GM08714 (cell line): ENCODE results near the gene FYN.
"Not testable (repeated sequence)": the region's sequence is repeated elsewhere in the genome, so short reads cannot be mapped to it uniquely, and the experiment has no call there.

Source experiments
- H3K4me3 ChIP-seq: fragments of 200-500 bp; sonication (Bioruptor generic); 2 replicates; pipeline ENCODE4 v1.5.1; 2014; ENCODE audit warnings: mild to moderate bottlenecking, low read length, inconsistent platforms
- ZNF274 ChIP-seq: IDR thresholded peaks from 2 replicates; pipeline ENCODE4 v1.6.1; 2012; ENCODE audit warnings: mild to moderate bottlenecking, low read depth, low read length

The FYN gene

DNA sequence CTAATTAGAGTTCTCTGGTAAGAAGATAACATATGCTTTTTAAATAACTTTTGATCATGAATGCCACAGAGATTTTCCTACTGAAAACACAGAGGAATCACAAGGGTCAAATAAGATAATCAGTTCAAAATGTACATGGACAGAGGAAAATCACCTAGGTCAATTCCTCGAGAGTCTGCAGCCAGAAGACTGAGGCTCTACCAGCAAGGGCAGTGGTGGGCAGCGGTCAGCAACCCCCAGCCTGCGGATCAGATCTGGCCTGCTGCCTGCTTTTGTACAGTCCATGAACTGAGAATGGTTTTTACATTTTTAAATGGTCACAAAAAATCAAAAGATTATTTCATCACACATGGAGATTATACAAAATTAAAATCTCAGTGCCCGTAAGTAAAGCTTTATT is 79.0 kb downstream of the FYN start:
- no peak for TF ChIP-seq ZNF274
- no peak overlapping the region for H3K4me3 ChIP-seq

DNA sequence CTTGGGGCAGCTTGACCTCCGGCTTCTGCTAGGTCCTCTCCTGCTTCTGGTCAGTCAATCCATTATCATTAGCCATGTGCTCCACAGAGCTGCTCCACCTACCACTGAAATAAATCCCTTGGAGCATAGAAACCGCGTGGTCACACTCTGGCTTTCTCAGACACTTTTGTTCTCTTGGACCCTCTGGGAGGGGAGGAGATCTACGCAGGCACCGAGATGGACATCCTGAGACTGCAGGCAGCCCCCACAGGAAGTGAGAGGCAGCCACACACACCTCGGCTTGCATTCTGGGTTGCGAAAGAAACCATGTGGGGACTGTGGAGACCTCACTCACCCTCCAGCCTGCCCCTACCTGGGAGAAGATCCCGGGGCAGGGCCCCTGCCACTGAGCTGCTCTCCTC is 79.5 kb downstream of the FYN start:
- no peak overlapping the region for H3K4me3 ChIP-seq

DNA sequence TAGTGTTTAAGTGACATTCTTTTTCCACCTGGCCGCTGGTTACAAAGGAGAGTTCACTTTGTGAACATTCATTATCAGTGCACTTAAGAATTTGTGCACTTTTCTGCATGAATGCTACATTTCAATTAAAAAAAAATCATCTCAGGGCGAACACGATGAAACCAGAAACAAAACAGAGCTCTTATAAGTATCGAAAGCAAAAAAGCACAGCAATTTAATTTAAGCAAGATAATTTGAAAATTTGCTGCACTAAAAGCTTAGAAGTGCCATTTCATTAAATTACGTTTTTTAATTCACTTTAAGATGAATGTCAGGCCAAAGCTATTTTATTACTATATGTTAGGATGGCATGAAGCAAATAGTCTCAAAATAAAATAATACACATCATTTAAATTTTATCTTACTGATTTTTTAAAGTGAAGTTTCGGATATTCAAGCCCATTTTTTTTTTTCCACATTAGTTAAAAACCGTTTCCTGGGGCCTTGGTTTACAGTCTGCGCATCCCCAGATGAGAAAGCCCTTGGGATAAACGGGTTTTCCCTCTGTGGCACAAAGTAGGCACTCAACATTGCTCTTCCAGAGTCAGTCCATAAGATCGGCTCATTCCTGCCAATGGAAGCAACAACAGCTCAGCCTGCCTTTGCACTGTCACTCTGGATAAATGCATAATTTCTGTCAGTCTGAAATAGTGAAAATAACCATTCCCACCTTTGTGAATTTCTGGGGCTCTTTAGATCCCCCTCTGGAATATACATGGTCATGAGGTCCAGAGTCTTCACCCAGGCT is 80.1 kb downstream of the FYN start:
- no peak for TF ChIP-seq ZNF274
- H3K4me3 ChIP-seq = no peak overlapping the region

More for the DNA sequence above, 79.5 kb downstream of the FYN start:
- no peak for TF ChIP-seq ZNF274

DNA sequence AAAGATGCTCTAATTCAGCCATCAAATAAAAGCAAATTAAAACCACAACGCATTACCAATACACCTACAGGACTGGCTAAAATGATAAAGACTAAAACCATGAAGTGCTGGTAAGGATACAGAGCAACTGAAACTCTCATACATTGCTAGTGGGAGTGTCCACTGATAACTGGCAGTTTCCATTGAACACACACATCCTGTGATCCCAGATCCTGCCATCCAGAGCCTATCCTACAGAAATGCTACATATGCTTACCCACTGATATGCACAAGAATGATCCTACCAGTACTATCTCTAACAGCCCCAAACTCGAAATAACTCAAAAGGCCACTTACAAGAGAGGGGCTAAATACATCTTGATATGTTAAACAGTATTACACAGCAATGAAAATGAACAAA is 81.0 kb downstream of the FYN start:
- no peak overlapping the region for H3K4me3 ChIP-seq
- TF ChIP-seq ZNF274 = no peak

DNA sequence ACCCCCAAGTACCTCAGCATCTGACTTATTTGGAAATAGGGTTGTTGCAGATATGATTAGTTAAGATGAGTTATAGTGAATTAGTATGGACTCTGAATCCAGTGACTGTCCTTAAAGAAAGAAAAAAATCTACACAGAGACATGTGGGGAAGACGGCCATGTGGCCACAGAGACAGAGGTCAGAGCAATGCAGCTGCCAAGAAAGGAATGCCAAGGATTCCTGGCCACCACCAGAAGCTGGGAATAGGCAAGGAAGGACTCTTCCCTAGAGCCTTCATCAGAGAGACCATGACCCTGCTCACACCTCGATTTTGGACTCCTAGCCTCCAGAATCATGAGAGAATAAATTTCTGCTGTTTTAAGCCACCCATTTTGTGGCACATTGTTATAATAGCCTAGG is 81.8 kb downstream of the FYN start:
- no peak for TF ChIP-seq ZNF274
- H3K4me3 ChIP-seq = no peak overlapping the region

DNA sequence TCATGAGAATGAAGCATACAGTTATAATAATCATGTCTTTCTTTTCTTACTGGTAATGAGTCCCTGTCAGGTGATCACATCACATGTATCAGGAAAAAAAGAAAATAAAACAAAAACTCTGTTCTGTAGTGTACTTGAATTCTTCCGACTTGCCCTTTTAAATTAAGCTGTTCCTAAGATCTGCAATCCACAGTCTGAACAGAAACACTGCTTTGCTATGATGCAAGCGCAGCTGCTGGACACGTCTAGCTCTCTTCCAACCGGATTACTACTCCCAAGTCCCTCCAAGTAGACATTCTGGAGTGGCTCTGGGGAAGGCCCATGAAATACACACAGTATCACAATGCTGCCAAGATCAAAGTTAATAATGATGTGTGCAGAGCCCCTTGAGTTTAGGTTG is 83.7 kb downstream of the FYN start:
- TF ChIP-seq ZNF274 = no peak
- no peak overlapping the region for H3K4me3 ChIP-seq

DNA sequence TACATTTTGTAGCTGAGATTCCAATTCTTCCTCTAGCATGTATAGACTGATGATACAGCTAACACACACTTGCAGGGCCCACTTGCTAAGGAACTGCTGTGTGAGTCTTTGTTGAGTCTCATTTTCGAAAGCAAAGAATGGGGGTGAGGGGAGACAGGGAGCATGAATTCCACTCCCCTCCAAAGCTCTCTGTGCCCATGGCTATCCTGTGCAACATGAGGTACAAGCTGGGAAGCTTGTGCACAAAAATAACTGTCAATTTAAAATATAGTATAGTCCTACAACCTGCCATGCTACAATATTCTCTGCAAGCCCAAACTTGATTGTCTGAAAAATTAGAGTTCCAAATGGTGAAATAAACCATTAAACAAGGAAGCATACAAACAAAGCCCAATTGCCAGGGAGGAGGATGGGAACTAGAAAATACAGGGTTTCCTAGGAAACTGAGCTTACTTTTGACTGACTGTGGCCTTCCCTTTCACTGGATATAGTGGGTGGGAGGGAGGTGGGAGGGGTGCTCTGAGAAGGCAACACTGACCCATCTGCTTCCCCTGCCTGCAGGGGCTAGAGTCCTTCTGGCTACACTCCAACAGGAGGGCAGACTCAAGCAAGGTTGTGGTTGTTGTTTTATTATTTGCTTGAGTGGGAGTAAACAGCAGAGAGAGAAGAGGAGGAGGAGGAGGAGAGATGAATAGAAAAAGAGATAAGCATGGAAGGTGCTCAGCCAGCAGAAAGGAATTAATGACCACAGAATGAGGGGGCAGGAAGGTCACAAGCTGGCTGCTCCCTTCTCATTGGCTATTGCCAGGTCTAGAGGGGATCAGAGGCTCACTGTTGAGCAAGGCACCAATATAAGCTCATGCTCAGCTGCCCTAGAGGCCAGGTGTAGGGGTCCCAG is 84.6 kb downstream of the FYN start:
- no peak for TF ChIP-seq ZNF274
- no peak overlapping the region for H3K4me3 ChIP-seq

DNA sequence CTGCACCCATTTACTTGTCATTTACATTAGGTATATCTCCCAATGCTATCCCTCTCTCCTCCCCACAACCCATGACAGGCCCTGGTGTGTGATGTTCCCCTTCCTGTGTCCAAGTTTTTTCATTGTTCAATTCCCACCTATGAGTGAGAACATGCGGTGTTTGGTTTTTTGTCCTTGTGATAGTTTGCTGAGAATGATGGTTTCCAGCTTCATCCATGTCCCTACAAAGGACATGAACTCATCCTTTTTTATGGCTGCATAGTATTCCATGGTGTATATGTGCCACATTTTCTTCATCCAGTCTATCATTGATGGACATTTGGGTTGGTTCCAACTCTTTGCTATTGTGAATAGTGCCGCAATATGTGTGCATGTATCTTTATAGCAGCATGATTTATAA is 87.1 kb downstream of the FYN start:
- not testable (repeated sequence) for H3K4me3 ChIP-seq

DNA sequence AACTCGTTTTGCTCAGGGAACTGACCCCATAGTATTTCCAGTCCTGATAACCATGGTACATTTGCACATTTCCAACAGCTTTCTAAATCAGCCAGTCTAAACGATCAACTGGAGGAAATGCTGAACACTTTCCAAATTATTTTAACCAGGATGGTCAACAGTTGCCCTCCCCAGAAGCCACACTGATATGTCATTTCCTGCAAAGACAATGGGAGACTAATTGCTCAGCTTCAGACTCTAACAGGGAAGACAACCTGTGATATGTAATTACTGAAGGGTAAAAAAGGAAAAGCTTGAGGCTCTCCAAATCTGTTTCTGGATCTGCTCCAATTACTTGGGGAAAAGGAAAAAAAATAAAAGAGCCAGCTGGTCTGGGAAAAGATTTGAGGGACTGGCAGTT is 88.8 kb downstream of the FYN start:
- no peak overlapping the region for H3K4me3 ChIP-seq
- TF ChIP-seq ZNF274 = no peak

DNA sequence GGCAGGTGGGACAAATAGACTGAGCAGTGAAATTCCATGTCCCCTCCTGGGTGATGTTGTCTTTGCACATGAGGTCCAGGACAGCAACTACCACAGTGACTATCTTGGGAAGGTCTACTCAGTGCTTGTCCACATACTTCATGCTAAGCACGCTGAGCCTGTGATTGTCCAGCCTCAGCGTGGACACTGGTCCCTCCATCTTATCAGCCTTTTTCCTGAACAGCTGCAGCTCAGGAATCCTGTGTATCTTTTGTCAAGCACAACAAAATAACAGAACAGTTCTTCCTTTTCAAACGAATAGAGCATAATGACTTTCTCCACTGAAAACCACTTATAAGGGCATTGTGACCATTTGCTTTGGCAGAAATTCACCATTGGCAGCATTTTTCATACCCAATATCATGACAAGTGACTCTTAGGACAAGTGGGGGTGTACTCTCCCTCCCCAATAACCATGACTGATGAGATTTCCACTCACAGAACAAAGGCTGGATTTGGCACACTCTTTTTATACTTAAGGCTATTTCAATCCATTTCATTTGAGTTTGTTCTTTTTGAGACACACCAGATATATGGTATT is 90.3 kb downstream of the FYN start:
- TF ChIP-seq ZNF274 = no peak
- no peak overlapping the region for H3K4me3 ChIP-seq

DNA sequence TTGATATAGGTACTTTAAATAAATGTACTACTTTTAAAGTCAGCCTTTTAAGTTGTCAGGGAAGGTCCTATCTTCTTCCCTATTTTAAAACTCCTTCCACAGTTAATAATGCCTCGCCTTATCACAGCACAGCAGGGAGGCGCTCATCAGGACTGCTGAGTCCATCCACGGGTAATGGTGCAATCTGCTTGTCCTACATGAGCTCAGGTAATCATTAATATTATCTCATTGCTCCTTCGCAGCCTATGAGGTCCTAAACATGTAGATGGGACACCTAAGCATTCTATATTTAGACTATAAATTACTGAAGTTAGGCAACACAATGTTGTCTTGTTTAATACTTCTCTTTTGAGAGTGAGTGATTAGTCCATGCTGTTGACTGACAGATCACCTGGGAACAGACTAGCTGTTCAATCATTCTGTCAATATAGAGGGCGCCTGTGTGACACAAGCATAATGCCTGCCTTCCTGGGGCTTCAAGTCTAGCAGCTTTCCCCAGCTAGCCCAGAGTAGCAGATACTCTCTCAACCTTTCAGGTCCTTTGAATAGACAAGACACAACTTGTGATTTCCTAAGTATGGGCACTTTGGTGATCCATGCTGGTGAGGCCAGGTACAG is 91.0 kb downstream of the FYN start:
- no peak overlapping the region for H3K4me3 ChIP-seq

DNA sequence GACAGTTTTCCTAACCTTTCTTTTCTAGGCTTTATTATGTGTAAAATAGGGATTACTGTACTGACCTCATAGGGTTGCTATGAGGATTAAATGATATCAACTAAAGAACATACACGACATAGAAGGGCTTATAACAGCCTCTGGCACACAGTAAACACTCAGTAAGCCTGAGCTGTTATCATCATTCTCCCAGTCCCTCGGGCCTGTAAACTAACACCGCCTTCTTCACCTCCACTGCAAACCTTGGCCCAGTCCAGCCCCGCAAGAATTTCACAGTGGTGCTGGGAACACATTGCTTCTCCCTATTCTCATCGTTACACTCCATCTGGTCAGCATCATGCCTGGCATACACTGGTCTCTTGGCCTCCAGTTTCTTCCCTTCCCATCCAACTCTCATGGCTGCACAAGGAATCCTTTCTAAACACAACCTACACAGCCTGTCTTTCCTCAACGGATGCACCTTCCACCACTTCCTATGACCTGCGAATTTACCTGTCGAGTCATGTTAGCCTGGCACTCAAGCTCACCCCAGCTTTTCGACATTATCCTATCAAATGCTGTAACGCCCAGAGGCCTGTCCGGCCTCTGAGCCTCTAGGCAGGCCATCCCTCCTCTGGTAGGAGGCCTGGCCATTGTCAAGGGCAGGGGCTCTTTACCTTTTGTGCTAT is 92.1 kb downstream of the FYN start:
- no peak for TF ChIP-seq ZNF274
- no peak overlapping the region for H3K4me3 ChIP-seq

More for the DNA sequence above, 91.0 kb downstream of the FYN start:
- no peak for TF ChIP-seq ZNF274

DNA sequence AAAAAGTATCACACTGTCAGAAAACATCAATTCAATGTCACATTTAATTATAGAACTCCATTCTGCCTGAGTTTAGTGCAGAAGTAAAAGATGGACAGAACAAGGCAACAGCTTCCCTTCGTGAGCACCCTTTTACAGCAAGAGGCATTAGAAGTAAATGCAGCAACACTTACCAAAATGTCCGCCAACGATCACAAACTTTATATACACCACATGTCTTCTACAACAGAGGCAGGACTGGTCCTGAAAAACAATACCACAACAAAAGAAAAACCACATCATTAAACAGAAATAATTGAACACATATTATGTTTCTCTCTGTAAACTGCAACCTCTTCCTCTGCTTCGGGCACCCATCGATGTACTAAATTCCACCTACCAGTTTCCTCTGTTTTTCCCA is 92.9 kb downstream of the FYN start:
- no peak for TF ChIP-seq ZNF274
- no peak overlapping the region for H3K4me3 ChIP-seq

DNA sequence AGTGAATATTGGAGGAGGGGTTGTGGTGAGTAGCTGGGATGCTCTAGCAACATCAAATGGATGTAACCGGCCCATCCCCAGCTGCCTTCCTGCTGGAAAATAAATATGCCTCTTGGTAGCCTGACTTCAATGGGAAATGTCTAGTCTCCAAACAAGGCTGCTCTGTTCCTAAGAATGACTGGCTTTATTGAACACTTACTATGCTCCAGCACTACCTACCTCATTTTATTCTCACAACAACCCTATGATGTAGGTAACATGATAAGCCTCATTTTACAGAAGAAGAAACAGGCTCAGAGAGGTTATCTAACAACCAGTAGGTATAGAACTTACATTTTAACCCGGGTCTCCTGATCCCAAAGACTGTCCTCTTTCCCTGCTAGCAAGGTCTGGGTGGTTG is 93.6 kb downstream of the FYN start:
- H3K4me3 ChIP-seq = no peak overlapping the region
- TF ChIP-seq ZNF274 = no peak

DNA sequence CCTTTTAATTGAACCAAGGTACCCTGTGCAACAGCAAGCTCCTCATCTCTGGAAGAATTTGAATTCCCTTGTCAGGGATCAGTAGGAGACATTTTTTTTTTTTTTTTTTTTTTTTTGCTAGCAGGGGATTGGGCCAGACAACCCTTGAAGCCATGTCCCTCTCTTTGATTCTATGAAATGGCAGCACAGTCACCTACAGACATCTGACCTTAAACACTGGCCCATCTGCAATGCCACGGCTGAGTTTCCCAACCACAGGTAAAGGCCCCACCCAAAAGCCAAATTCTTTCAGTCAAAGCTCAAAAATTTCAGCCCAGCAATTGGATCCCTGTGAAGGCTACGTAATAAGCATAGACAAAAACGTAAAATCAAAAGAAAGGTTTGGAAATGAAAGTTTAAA is 94.2 kb downstream of the FYN start:
- TF ChIP-seq ZNF274 = no peak
- no peak overlapping the region for H3K4me3 ChIP-seq
